HEK293T (cell line): ENCODE data around the gene KLHL1.

ENCODE experiments used
- ARNT ChIP-seq: fragments of 450-650 bp; IDR thresholded peaks from 2 replicates; pipeline ENCODE4 v1.6.1; 2017; ENCODE audit warnings: mild to moderate bottlenecking
- CTBP1 ChIP-seq: fragments of 450-650 bp; IDR thresholded peaks from 2 replicates; pipeline ENCODE4 v1.6.1; 2016; ENCODE audit warnings: borderline replicate concordance
- FOXM1 ChIP-seq: fragments of 450-650 bp; IDR thresholded peaks from 2 replicates; pipeline ENCODE4 v1.6.1; 2017; ENCODE audit warnings: mild to moderate bottlenecking, borderline replicate concordance
- L3MBTL2 ChIP-seq: fragments of 450-650 bp; conservative IDR thresholded peaks from 2 replicates; pipeline ENCODE4 v1.6.1; 2016; ENCODE audit warnings: mild to moderate bottlenecking
- SUZ12 ChIP-seq: fragments of 450-650 bp; IDR thresholded peaks from 2 replicates; pipeline ENCODE4 v1.6.1; 2016; ENCODE audit warnings: mild to moderate bottlenecking
- ZNF384 ChIP-seq: fragments of 450-650 bp; IDR thresholded peaks from 2 replicates; pipeline ENCODE4 v1.6.1; 2016

DNA sequence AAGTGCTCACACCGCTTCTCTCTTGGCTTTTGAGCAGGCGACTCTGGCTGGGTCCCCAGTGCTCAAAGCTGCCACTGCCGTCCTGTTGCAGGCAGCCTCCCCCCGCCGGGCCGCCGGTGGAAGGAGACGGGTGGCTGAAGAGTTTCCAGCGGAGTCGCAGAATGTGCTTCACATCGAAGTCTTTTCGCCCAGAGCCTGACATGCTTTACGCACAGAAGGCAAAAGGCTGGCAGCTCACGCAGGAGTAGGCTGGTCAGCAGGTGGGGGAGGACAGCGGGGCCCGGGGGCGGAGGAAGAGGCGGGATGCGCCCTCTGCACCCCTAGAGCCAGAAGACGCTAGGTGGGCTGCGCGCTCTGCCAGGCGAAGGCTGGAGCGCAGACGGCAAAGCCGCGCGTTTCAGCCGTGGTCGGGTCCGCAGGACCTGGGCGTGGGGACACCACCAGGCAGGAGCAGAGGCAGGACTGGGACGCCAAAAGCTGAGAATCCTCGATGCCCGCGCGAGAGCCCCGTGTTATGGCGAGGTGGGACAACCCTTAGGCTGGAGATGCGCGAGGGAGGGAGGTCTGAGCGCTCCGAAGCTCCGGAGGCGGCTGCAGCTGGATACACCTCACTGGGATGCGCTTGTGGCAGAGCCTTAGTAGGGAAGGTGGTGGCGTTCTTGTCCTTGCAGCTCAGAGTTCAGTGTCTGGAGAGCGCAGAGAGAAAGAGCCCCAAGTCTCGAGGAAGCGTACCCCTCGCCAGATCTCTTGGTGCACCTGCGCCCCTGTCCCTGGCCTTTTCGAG is 562 bp downstream of the KLHL1 start, which contains the start of gene ATXN8OS:
- TF ChIP-seq FOXM1 = no peak
- no peak for TF ChIP-seq CTBP1
- TF ChIP-seq SUZ12 = no peak
- no peak for TF ChIP-seq ZNF384
- no peak for TF ChIP-seq L3MBTL2
- TF ChIP-seq ARNT = no peak
